ENCODE data around the gene PLCB1. TPM values are rescaled to one million over a fixed set of nuclear protein-coding genes. Genes with fewer than 3 reads are reported as not detected.

Gene PLCB1
- total and polyA plus RNA-seq, 2 experiments from 2014 or later: 14.9 to 20.7 TPM

DNA sequence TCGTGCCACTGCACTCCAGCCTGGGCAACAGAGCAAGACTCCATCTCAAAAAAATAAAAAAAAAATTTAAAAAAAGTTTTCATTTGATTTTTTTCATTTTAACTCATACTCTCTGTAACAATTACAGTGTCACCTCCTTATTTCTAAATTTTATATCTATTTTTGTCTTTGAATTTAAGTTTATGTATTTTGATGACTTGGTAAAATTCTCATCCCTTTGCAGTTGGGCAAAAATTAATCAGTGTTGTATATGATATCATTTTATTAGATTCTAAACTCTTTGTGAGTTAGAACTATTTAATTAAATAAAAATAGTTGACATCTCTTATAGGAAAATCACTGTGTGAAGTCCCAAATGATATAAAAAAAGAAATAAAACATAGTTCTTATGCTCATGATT, 270.7 kb downstream of the PLCB1 start (continued):
- TF ChIP-seq, protein P1, sequence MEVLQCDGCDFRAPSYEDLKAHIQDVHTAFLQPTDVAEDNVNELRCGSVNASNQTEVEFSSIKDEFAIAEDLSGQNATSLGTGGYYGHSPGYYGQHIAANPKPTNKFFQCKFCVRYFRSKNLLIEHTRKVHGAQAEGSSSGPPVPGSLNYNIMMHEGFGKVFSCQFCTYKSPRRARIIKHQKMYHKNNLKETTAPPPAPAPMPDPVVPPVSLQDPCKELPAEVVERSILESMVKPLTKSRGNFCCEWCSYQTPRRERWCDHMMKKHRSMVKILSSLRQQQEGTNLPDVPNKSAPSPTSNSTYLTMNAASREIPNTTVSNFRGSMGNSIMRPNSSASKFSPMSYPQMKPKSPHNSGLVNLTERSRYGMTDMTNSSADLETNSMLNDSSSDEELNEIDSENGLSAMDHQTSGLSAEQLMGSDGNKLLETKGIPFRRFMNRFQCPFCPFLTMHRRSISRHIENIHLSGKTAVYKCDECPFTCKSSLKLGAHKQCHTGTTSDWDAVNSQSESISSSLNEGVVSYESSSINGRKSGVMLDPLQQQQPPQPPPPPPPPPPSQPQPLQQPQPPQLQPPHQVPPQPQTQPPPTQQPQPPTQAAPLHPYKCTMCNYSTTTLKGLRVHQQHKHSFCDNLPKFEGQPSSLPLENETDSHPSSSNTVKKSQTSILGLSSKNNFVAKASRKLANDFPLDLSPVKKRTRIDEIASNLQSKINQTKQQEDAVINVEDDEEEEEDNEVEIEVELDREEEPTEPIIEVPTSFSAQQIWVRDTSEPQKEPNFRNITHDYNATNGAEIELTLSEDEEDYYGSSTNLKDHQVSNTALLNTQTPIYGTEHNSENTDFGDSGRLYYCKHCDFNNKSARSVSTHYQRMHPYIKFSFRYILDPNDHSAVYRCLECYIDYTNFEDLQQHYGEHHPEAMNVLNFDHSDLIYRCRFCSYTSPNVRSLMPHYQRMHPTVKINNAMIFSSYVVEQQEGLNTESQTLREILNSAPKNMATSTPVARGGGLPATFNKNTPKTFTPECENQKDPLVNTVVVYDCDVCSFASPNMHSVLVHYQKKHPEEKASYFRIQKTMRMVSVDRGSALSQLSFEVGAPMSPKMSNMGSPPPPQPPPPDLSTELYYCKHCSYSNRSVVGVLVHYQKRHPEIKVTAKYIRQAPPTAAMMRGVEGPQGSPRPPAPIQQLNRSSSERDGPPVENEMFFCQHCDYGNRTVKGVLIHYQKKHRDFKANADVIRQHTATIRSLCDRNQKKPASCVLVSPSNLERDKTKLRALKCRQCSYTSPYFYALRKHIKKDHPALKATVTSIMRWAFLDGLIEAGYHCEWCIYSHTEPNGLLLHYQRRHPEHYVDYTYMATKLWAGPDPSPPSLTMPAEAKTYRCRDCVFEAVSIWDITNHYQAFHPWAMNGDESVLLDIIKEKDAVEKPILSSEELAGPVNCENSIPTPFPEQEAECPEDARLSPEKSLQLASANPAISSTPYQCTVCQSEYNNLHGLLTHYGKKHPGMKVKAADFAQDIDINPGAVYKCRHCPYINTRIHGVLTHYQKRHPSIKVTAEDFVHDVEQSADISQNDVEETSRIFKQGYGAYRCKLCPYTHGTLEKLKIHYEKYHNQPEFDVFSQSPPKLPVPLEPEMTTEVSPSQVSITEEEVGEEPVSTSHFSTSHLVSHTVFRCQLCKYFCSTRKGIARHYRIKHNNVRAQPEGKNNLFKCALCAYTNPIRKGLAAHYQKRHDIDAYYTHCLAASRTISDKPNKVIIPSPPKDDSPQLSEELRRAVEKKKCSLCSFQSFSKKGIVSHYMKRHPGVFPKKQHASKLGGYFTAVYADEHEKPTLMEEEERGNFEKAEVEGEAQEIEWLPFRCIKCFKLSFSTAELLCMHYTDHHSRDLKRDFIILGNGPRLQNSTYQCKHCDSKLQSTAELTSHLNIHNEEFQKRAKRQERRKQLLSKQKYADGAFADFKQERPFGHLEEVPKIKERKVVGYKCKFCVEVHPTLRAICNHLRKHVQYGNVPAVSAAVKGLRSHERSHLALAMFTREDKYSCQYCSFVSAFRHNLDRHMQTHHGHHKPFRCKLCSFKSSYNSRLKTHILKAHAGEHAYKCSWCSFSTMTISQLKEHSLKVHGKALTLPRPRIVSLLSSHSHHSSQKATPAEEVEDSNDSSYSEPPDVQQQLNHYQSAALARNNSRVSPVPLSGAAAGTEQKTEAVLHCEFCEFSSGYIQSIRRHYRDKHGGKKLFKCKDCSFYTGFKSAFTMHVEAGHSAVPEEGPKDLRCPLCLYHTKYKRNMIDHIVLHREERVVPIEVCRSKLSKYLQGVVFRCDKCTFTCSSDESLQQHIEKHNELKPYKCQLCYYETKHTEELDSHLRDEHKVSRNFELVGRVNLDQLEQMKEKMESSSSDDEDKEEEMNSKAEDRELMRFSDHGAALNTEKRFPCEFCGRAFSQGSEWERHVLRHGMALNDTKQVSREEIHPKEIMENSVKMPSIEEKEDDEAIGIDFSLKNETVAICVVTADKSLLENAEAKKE (CRISPR knock-in tag; IDR thresholded peaks at IDR 0.05): no peak

DNA sequence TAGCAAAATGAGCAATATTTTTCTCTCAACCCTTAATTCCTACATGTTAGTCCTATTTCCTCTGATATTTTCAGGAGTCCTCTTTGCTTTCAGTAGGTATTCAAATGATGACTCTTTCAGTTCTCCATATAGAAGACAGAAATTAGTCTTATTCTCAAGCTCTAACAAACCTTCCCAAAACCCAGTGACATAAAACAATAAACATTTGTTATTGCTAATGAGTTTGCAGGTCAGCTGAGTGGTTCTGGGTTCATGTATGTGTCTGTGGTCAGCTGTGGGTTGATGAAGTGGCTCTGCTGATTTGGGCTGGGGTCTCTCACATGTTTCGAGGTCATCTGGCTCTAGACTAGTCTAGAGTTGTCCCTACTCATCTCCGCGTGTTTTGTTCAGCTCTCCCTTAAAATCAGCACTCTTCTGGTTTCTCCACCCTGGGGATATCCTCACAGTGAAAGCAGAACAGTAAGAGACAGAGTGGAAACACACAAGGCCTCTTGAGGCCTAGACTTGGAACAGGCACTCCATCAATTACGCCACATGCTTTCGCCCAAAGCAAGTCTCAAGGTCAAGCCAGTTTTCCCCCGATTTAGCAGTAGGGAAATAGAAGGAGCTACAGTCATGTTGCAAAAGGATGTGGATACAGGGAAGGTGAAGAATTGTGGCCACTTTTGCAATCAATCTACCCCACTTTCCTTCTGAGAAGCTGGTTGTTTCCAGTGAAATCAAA, 273.0 kb downstream of the PLCB1 start:
- Histone ChIP-seq H3K4me3 (no peak overlapping the region), H3K4me2 (no peak overlapping the region), H3K9me2 (ENCODE audit: insufficient read depth) (no peaks in the 10 kb centered on the region), H3F3A (replicated peaks; ENCODE audit: low read depth) (no peaks in the 10 kb centered on the region), H3K4me1 (ENCODE audit: insufficient read depth) (no peaks in the 10 kb centered on the region), H3K79me2 (replicated peaks; ENCODE audit: insufficient read depth) (no peaks in the 10 kb centered on the region), H3K27ac (ENCODE audit: low read depth) (no peak overlapping the region), H3K36me3 (ENCODE audit: insufficient read depth) (no peaks in the 10 kb centered on the region), H3K27me3 (ENCODE audit: insufficient read depth) (no peaks in the 10 kb centered on the region), H2AFZ (no peak overlapping the region), H4K20me1 (replicated peaks; ENCODE audit: insufficient read depth) (no peaks in the 10 kb centered on the region)
- peaks cover 2% of the 10 kb centered on the region for H3K27me3 Mint-ChIP-seq (ENCODE audit: insufficient read depth, low read depth, poor library complexity)
- H3K4me1 Mint-ChIP-seq: no peaks in the 10 kb centered on the region
- no peaks in the 10 kb centered on the region for H3K36me3 Mint-ChIP-seq (ENCODE audit: low read depth)
- peaks cover 7% of the 10 kb centered on the region; the same call in 1 of the 3 replicates for H3K9me3 Mint-ChIP-seq
- TF ChIP-seq, protein P2, sequence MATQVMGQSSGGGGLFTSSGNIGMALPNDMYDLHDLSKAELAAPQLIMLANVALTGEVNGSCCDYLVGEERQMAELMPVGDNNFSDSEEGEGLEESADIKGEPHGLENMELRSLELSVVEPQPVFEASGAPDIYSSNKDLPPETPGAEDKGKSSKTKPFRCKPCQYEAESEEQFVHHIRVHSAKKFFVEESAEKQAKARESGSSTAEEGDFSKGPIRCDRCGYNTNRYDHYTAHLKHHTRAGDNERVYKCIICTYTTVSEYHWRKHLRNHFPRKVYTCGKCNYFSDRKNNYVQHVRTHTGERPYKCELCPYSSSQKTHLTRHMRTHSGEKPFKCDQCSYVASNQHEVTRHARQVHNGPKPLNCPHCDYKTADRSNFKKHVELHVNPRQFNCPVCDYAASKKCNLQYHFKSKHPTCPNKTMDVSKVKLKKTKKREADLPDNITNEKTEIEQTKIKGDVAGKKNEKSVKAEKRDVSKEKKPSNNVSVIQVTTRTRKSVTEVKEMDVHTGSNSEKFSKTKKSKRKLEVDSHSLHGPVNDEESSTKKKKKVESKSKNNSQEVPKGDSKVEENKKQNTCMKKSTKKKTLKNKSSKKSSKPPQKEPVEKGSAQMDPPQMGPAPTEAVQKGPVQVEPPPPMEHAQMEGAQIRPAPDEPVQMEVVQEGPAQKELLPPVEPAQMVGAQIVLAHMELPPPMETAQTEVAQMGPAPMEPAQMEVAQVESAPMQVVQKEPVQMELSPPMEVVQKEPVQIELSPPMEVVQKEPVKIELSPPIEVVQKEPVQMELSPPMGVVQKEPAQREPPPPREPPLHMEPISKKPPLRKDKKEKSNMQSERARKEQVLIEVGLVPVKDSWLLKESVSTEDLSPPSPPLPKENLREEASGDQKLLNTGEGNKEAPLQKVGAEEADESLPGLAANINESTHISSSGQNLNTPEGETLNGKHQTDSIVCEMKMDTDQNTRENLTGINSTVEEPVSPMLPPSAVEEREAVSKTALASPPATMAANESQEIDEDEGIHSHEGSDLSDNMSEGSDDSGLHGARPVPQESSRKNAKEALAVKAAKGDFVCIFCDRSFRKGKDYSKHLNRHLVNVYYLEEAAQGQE (IDR thresholded peaks at IDR 0.05; ENCODE audit: unreplicated experiment): no peak
- no peak for TF ChIP-seq JUNB (IDR thresholded peaks at IDR 0.05; ENCODE audit: unreplicated experiment)
- no peak for TF ChIP-seq ZNF331 (CRISPR knock-in tag; IDR thresholded peaks at IDR 0.05; ENCODE audit: low read depth)
- no peak for DNase-seq (ENCODE audit: low spot score)
- H3K4me3 Mint-ChIP-seq: no peak overlapping the region
- ATAC-seq: no peak
- peak overlapping the region; percentile 17; the same call in 1 of the 2 replicates for H3K27ac Mint-ChIP-seq
